GM23338 (cell line): ENCODE results near the gene IFNLR1. TPM values are rescaled to one million over a fixed set of nuclear protein-coding genes. Genes with fewer than 3 reads are reported as not detected.

Experiments used
- ATAC-seq: fragments of 200-7000 bp; cut with Tn5 transposase; 3 replicates; pipeline ENCODE4 v1.9.1; 2020
- DNase-seq: peaks from one replicate; pipeline ENCODE4 v3.0.0-alpha.2; 2015; ENCODE audit warnings: low spot score
- H2AFZ ChIP-seq: fragments of 200-600 bp; sonication (generic); 2 replicates; pipeline ENCODE4 v1.8.0; 2016; ENCODE audit warnings: antibody characterized with exemption, mild to moderate bottlenecking, moderate library complexity
- H3F3A ChIP-seq: fragments of 200-600 bp; sonication (generic); replicated peaks from 2 replicates; pipeline ENCODE4 v1.8.0; 2017; ENCODE audit warnings: antibody characterized with exemption, mixed run types, low read depth
- H3K27ac ChIP-seq: fragments of 200-600 bp; sonication (generic); 2 replicates; pipeline ENCODE4 v1.6.1; 2016; ENCODE audit warnings: low read depth
- H3K27me3 ChIP-seq: fragments of 200-600 bp; sonication (generic); 2 replicates; pipeline ENCODE4 v1.8.0; 2016; ENCODE audit warnings: mild to moderate bottlenecking, mixed run types, moderate library complexity; ENCODE audit not compliant: insufficient read depth
- H3K36me3 ChIP-seq: fragments of 200-600 bp; sonication (generic); 2 replicates; pipeline ENCODE4 v1.8.0; 2016; ENCODE audit warnings: mild to moderate bottlenecking; ENCODE audit not compliant: insufficient read depth
- H3K4me1 ChIP-seq: fragments of 200-600 bp; sonication (generic); 2 replicates; pipeline ENCODE4 v1.8.0; 2016; ENCODE audit warnings: mild to moderate bottlenecking, moderate library complexity; ENCODE audit not compliant: insufficient read depth
- H3K4me2 ChIP-seq: fragments of 200-600 bp; sonication (generic); 2 replicates; pipeline ENCODE4 v1.7.1; 2017; ENCODE audit warnings: mixed run types
- H3K4me3 ChIP-seq: fragments of 200-600 bp; sonication (generic); 2 replicates; pipeline ENCODE4 v1.6.1; 2016; ENCODE audit warnings: mixed run types
- H3K79me2 ChIP-seq: fragments of 200-600 bp; sonication (generic); replicated peaks from 2 replicates; pipeline ENCODE4 v1.8.0; 2017; ENCODE audit warnings: mild to moderate bottlenecking; ENCODE audit not compliant: insufficient read depth
- H3K9me2 ChIP-seq: fragments of 200-600 bp; sonication (generic); 2 replicates; pipeline ENCODE4 v1.8.0; 2017; ENCODE audit not compliant: insufficient read depth
- H4K20me1 ChIP-seq: fragments of 200-600 bp; sonication (generic); replicated peaks from 2 replicates; pipeline ENCODE4 v1.8.0; 2017; ENCODE audit warnings: mild to moderate bottlenecking; ENCODE audit not compliant: insufficient read depth
- H3K27ac Mint-ChIP-seq: 2 replicates; pipeline ENCODE4 v1.8.0; 2020; ENCODE audit warnings: inconsistent platforms, mild to moderate bottlenecking, moderate library complexity, mixed read lengths
- H3K27me3 Mint-ChIP-seq: 3 replicates; pipeline ENCODE4 v1.8.0; 2022; ENCODE audit warnings: low read depth, mild to moderate bottlenecking, moderate library complexity, mixed read lengths, inconsistent platforms; ENCODE audit not compliant: insufficient read depth, poor library complexity
- H3K36me3 Mint-ChIP-seq: 3 replicates; pipeline ENCODE4 v1.8.0; 2021; ENCODE audit warnings: low read depth, mild to moderate bottlenecking, inconsistent platforms, moderate library complexity, mixed read lengths
- H3K4me1 Mint-ChIP-seq: 3 replicates; pipeline ENCODE4 v1.8.0; 2020; ENCODE audit warnings: mild to moderate bottlenecking, inconsistent platforms, mixed read lengths
- H3K4me3 Mint-ChIP-seq: 3 replicates; pipeline ENCODE4 v1.8.0; 2021; ENCODE audit warnings: moderate library complexity, mild to moderate bottlenecking, inconsistent platforms, mixed read lengths
- H3K9me3 Mint-ChIP-seq: 3 replicates; pipeline ENCODE4 v1.8.0; 2020; ENCODE audit warnings: moderate library complexity, mild to moderate bottlenecking, inconsistent platforms, mixed read lengths
- CREB1 ChIP-seq: fragments of 250-450 bp; sonication (Bioruptor Pico); IDR thresholded peaks from 2 replicates; pipeline ENCODE4 v1.5.0; 2020; ENCODE audit warnings: low read depth, mild to moderate bottlenecking, moderate library complexity
- EZH2 ChIP-seq: fragments of 200-600 bp; sonication (generic); IDR thresholded peaks from one replicate; pipeline ENCODE4 v1.8.0; 2017; ENCODE audit warnings: antibody characterized with exemption, mild to moderate bottlenecking, low read depth; ENCODE audit not compliant: unreplicated experiment
- EZH2phosphoT487 ChIP-seq: fragments of 200-600 bp; sonication (generic); IDR thresholded peaks from one replicate; pipeline ENCODE4 v1.8.1; 2018; ENCODE audit warnings: antibody characterized with exemption; ENCODE audit not compliant: unreplicated experiment
- JUNB ChIP-seq: IDR thresholded peaks from one replicate; pipeline ENCODE4 v1.6.1; 2016; ENCODE audit warnings: antibody characterized with exemption; ENCODE audit not compliant: unreplicated experiment
- NANOG ChIP-seq: IDR thresholded peaks from 2 replicates; pipeline ENCODE4 v1.6.1; 2016; ENCODE audit warnings: antibody characterized with exemption, borderline replicate concordance
- POLR2AphosphoS5 ChIP-seq: IDR thresholded peaks from 2 replicates; pipeline ENCODE4 v1.6.1; 2016; ENCODE audit warnings: antibody characterized with exemption, low read depth
- STAT1 ChIP-seq: IDR thresholded peaks from one replicate; pipeline ENCODE4 v1.6.1; 2016; ENCODE audit warnings: antibody characterized with exemption; ENCODE audit not compliant: unreplicated experiment
- ZNF114 ChIP-seq: fragments of 250-450 bp; sonication (Bioruptor Pico); IDR thresholded peaks from 2 replicates; pipeline ENCODE4 v1.5.0; 2020; ENCODE audit warnings: mild to moderate bottlenecking, moderate library complexity
- ZNF331 ChIP-seq: fragments of 250-450 bp; sonication (Bioruptor Pico); IDR thresholded peaks from 2 replicates; pipeline ENCODE4 v1.5.0; 2020; ENCODE audit warnings: low read depth, mild to moderate bottlenecking, moderate library complexity
- polyA plus RNA-seq: library from polyadenylated mRNA; unstranded; fragments of >200 nt; fragmentation: Nextera tagmentation; extraction: Ambion mirVana; gene quantifications from 2 replicates; pipeline ENCODE4 v1.2.1, GENCODE V29; 2016
- total RNA-seq: library from RNA; depleted of rRNA; stranded (reverse); fragments of >200 nt; shearing (Covaris generic); gene quantifications from 2 replicates; pipeline ENCODE4 v1.2.3, GENCODE V29; 2014
- TF ChIP-seq, protein P1 (sequence below): IDR thresholded peaks from one replicate; pipeline ENCODE4 v1.6.1; 2018; ENCODE audit warnings: antibody characterized with exemption; ENCODE audit not compliant: unreplicated experiment
- TF ChIP-seq, protein P2 (sequence below): fragments of 250-450 bp; sonication (Bioruptor Pico); IDR thresholded peaks from 2 replicates; pipeline ENCODE4 v1.5.0; 2020; ENCODE audit warnings: mild to moderate bottlenecking, moderate library complexity
- TF ChIP-seq, protein P3 (sequence below), 2 experiments: fragments of 200-600 bp in 1 of 2; sonication (generic) in 1 of 2; conservative IDR thresholded peaks; 2 replicates each; pipeline versions ENCODE4 v1.5.1 to v1.6.1; 2016 to 2017; ENCODE audit warnings: antibody characterized with exemption in 2 of 2, low read depth in 2 of 2, mild to moderate bottlenecking in 2 of 2, moderate library complexity in 1 of 2
- TF ChIP-seq, protein P4 (sequence below): IDR thresholded peaks from 2 replicates; pipeline ENCODE4 v1.6.1; 2016; ENCODE audit warnings: antibody characterized with exemption

The IFNLR1 gene
- total and polyA plus RNA-seq, 2 experiments from 2014 or later = 4.2 to 6.2 TPM

DNA sequence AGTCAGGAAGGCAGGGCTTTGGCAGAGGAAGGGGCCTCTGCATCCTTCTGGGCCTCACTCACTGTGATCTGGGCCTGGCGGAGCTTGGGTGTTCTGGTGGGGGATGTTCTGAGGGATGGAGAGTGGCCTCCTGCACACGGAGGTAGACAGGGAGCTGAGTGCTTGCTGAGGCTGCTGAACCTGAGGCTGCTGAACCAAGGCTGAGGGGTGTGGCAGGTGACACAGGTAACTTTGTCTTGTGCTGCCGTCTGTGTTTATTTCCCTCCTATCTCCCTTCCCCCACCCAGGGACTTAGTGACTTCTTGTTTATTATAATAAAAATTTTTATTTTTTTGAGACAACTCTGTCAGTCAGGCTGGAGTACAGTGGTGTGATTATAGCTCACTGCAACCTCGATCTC is 37.7 kb upstream of the IFNLR1 start:
- H2AFZ ChIP-seq = no peak overlapping the region
- H4K20me1 ChIP-seq = no peaks in the 10 kb centered on the region
- no peaks in the 10 kb centered on the region for H3K4me1 ChIP-seq
- 0 out of 2 replicates have a peak overlapping the region, but pooled peaks have one; percentile 40 for H3K27ac Mint-ChIP-seq
- H3K36me3 Mint-ChIP-seq = no peaks in the 10 kb centered on the region
- H3K27ac ChIP-seq = no peak overlapping the region
- TF ChIP-seq, protein P1, sequence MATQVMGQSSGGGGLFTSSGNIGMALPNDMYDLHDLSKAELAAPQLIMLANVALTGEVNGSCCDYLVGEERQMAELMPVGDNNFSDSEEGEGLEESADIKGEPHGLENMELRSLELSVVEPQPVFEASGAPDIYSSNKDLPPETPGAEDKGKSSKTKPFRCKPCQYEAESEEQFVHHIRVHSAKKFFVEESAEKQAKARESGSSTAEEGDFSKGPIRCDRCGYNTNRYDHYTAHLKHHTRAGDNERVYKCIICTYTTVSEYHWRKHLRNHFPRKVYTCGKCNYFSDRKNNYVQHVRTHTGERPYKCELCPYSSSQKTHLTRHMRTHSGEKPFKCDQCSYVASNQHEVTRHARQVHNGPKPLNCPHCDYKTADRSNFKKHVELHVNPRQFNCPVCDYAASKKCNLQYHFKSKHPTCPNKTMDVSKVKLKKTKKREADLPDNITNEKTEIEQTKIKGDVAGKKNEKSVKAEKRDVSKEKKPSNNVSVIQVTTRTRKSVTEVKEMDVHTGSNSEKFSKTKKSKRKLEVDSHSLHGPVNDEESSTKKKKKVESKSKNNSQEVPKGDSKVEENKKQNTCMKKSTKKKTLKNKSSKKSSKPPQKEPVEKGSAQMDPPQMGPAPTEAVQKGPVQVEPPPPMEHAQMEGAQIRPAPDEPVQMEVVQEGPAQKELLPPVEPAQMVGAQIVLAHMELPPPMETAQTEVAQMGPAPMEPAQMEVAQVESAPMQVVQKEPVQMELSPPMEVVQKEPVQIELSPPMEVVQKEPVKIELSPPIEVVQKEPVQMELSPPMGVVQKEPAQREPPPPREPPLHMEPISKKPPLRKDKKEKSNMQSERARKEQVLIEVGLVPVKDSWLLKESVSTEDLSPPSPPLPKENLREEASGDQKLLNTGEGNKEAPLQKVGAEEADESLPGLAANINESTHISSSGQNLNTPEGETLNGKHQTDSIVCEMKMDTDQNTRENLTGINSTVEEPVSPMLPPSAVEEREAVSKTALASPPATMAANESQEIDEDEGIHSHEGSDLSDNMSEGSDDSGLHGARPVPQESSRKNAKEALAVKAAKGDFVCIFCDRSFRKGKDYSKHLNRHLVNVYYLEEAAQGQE = no peak
- TF ChIP-seq ZNF114 (CRISPR knock-in tag) = no peak
- TF ChIP-seq JUNB = no peak
- no peak for TF ChIP-seq CREB1 (CRISPR knock-in tag)
- TF ChIP-seq, protein P2, sequence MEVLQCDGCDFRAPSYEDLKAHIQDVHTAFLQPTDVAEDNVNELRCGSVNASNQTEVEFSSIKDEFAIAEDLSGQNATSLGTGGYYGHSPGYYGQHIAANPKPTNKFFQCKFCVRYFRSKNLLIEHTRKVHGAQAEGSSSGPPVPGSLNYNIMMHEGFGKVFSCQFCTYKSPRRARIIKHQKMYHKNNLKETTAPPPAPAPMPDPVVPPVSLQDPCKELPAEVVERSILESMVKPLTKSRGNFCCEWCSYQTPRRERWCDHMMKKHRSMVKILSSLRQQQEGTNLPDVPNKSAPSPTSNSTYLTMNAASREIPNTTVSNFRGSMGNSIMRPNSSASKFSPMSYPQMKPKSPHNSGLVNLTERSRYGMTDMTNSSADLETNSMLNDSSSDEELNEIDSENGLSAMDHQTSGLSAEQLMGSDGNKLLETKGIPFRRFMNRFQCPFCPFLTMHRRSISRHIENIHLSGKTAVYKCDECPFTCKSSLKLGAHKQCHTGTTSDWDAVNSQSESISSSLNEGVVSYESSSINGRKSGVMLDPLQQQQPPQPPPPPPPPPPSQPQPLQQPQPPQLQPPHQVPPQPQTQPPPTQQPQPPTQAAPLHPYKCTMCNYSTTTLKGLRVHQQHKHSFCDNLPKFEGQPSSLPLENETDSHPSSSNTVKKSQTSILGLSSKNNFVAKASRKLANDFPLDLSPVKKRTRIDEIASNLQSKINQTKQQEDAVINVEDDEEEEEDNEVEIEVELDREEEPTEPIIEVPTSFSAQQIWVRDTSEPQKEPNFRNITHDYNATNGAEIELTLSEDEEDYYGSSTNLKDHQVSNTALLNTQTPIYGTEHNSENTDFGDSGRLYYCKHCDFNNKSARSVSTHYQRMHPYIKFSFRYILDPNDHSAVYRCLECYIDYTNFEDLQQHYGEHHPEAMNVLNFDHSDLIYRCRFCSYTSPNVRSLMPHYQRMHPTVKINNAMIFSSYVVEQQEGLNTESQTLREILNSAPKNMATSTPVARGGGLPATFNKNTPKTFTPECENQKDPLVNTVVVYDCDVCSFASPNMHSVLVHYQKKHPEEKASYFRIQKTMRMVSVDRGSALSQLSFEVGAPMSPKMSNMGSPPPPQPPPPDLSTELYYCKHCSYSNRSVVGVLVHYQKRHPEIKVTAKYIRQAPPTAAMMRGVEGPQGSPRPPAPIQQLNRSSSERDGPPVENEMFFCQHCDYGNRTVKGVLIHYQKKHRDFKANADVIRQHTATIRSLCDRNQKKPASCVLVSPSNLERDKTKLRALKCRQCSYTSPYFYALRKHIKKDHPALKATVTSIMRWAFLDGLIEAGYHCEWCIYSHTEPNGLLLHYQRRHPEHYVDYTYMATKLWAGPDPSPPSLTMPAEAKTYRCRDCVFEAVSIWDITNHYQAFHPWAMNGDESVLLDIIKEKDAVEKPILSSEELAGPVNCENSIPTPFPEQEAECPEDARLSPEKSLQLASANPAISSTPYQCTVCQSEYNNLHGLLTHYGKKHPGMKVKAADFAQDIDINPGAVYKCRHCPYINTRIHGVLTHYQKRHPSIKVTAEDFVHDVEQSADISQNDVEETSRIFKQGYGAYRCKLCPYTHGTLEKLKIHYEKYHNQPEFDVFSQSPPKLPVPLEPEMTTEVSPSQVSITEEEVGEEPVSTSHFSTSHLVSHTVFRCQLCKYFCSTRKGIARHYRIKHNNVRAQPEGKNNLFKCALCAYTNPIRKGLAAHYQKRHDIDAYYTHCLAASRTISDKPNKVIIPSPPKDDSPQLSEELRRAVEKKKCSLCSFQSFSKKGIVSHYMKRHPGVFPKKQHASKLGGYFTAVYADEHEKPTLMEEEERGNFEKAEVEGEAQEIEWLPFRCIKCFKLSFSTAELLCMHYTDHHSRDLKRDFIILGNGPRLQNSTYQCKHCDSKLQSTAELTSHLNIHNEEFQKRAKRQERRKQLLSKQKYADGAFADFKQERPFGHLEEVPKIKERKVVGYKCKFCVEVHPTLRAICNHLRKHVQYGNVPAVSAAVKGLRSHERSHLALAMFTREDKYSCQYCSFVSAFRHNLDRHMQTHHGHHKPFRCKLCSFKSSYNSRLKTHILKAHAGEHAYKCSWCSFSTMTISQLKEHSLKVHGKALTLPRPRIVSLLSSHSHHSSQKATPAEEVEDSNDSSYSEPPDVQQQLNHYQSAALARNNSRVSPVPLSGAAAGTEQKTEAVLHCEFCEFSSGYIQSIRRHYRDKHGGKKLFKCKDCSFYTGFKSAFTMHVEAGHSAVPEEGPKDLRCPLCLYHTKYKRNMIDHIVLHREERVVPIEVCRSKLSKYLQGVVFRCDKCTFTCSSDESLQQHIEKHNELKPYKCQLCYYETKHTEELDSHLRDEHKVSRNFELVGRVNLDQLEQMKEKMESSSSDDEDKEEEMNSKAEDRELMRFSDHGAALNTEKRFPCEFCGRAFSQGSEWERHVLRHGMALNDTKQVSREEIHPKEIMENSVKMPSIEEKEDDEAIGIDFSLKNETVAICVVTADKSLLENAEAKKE (CRISPR knock-in tag) = no peak
- no peak for TF ChIP-seq POLR2AphosphoS5
- no peak for TF ChIP-seq NANOG
- no peak for TF ChIP-seq EZH2phosphoT487
- TF ChIP-seq, protein P3, sequence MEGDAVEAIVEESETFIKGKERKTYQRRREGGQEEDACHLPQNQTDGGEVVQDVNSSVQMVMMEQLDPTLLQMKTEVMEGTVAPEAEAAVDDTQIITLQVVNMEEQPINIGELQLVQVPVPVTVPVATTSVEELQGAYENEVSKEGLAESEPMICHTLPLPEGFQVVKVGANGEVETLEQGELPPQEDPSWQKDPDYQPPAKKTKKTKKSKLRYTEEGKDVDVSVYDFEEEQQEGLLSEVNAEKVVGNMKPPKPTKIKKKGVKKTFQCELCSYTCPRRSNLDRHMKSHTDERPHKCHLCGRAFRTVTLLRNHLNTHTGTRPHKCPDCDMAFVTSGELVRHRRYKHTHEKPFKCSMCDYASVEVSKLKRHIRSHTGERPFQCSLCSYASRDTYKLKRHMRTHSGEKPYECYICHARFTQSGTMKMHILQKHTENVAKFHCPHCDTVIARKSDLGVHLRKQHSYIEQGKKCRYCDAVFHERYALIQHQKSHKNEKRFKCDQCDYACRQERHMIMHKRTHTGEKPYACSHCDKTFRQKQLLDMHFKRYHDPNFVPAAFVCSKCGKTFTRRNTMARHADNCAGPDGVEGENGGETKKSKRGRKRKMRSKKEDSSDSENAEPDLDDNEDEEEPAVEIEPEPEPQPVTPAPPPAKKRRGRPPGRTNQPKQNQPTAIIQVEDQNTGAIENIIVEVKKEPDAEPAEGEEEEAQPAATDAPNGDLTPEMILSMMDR (conservative IDR thresholded peaks at IDR 0.05; ENCODE audit: low read depth in 2 of 2) = no peak
- no peak for TF ChIP-seq ZNF331
- TF ChIP-seq EZH2 = no peak
- TF ChIP-seq STAT1 = no peak
- TF ChIP-seq, protein P4, sequence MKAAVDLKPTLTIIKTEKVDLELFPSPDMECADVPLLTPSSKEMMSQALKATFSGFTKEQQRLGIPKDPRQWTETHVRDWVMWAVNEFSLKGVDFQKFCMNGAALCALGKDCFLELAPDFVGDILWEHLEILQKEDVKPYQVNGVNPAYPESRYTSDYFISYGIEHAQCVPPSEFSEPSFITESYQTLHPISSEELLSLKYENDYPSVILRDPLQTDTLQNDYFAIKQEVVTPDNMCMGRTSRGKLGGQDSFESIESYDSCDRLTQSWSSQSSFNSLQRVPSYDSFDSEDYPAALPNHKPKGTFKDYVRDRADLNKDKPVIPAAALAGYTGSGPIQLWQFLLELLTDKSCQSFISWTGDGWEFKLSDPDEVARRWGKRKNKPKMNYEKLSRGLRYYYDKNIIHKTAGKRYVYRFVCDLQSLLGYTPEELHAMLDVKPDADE = no peak
- no peaks in the 10 kb centered on the region for H3K9me2 ChIP-seq
- DNase-seq (no peak), ATAC-seq (no peak)
- H3K4me2 ChIP-seq = no peak overlapping the region
- no peaks in the 10 kb centered on the region for H3K36me3 ChIP-seq
- H3K4me3 ChIP-seq = no peak overlapping the region
- no peaks in the 10 kb centered on the region for H3F3A ChIP-seq
- H3K27me3 Mint-ChIP-seq = peaks cover 1% of the 10 kb centered on the region
- no peak overlapping the region for H3K4me3 Mint-ChIP-seq
- H3K4me1 Mint-ChIP-seq = no peaks in the 10 kb centered on the region
- no peaks in the 10 kb centered on the region for H3K27me3 ChIP-seq
- H3K9me3 Mint-ChIP-seq = no peaks in the 10 kb centered on the region
- no peaks in the 10 kb centered on the region for H3K79me2 ChIP-seq
